Measurements from ENCODE around the gene NPY5R. TPM values are rescaled to one million over a fixed set of nuclear protein-coding genes. Genes with fewer than 3 reads are reported as not detected.

Gene NPY5R
- total and polyA plus RNA-seq, 2 of the 13 experiments (the other 11 are each of a cell fraction or from before 2014, with no cell fraction given) = not detected

GRCh38 chr4:163350672-163351071 is 7.0 kb downstream of the NPY5R start:
- H3K4me3 ChIP-seq (replicated peaks in 1 of 3; ENCODE audit: insufficient read depth in 1 of 3, low read depth in 2 of 3, low read length in 3 of 3) = no peak overlapping the region
- H2AFZ ChIP-seq (ENCODE audit: low read length) = no peak overlapping the region
- intact Hi-C loops (cut with micrococcal nuclease; ENCODE audit: unreplicated experiment) (no loop called here), in situ Hi-C loops (cut with HindIII; ENCODE audit: extremely low pct_ligation_motif_present, low pct_unique_long_range_greater_than_20kb) (no loop called here)
- H3K4me2 ChIP-seq (ENCODE audit: low read depth, low read length) = no peak overlapping the region
- H3K79me2 ChIP-seq (ENCODE audit: insufficient read depth, low read length) = no peaks in the 10 kb centered on the region
- DNase-seq (ENCODE audit: low spot score) = no peak
- no peaks in the 10 kb centered on the region for H3K27me3 ChIP-seq (ENCODE audit: control insufficient read depth in 1 of 2, insufficient read depth in 2 of 2, low read length in 2 of 2)
- BruUV-seq (replicated peaks) = no TSS peak
- H3K27ac ChIP-seq (ENCODE audit: extremely low read length, insufficient read depth, low read length) = no peak overlapping the region
- TF ChIP-seq ZNF468 (CRISPR knock-in tag; IDR thresholded peaks at IDR 0.05) = no peak
- TF ChIP-seq PTBP1 (IDR thresholded peaks at IDR 0.05; ENCODE audit: low read depth, low read length, poor library complexity, severe bottlenecking) = no peak
- TF ChIP-seq HBP1 (CRISPR knock-in tag; IDR thresholded peaks at IDR 0.05; ENCODE audit: low read depth) = no peak
- TF ChIP-seq ZNF562 (CRISPR knock-in tag; IDR thresholded peaks at IDR 0.05; ENCODE audit: borderline replicate concordance) = no peak
- no peak for TF ChIP-seq ZNF260 (CRISPR knock-in tag; IDR thresholded peaks at IDR 0.05; ENCODE audit: borderline replicate concordance, low read depth)
- no peak for TF ChIP-seq ZBTB44 (CRISPR knock-in tag; IDR thresholded peaks at IDR 0.05)
- no peak for TF ChIP-seq HOXA3 (CRISPR knock-in tag; IDR thresholded peaks at IDR 0.05)
- no peak for TF ChIP-seq TSC22D2 (CRISPR knock-in tag; IDR thresholded peaks at IDR 0.05; ENCODE audit: borderline replicate concordance)
- TF ChIP-seq, protein P1, sequence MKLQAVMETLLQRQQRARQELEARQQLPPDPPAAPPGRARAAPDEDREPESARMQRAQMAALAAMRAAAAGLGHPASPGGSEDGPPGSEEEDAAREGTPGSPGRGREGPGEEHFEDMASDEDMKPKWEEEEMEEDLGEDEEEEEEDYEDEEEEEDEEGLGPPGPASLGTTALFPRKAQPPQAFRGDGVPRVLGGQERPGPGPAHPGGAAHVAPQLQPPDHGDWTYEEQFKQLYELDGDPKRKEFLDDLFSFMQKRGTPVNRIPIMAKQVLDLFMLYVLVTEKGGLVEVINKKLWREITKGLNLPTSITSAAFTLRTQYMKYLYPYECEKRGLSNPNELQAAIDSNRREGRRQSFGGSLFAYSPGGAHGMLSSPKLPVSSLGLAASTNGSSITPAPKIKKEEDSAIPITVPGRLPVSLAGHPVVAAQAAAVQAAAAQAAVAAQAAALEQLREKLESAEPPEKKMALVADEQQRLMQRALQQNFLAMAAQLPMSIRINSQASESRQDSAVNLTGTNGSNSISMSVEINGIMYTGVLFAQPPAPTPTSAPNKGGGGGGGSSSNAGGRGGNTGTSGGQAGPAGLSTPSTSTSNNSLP (IDR thresholded peaks at IDR 0.05; ENCODE audit: low read depth, low read length) = no peak
- no peak for TF ChIP-seq ATF7-NPFF (CRISPR knock-in tag; IDR thresholded peaks at IDR 0.05; ENCODE audit: low read depth)
- TF ChIP-seq PBX2 (CRISPR knock-in tag; IDR thresholded peaks at IDR 0.05) = no peak
- TF ChIP-seq KDM4B (CRISPR knock-in tag; IDR thresholded peaks at IDR 0.05) = no peak
- no peak for TF ChIP-seq IKZF5 (CRISPR knock-in tag; IDR thresholded peaks at IDR 0.05)
- no peak for TF ChIP-seq ISX (CRISPR knock-in tag; conservative IDR thresholded peaks at IDR 0.05)
- TF ChIP-seq EZH2 (conservative IDR thresholded peaks at IDR 0.05; ENCODE audit: low read depth, low read length) = no peak
- TF ChIP-seq SMAD9 (CRISPR knock-in tag; IDR thresholded peaks at IDR 0.05) = no peak
- no peak for TF ChIP-seq DRAP1 (CRISPR knock-in tag; IDR thresholded peaks at IDR 0.05)
- no peak for TF ChIP-seq ZNF232 (CRISPR knock-in tag; IDR thresholded peaks at IDR 0.05; ENCODE audit: borderline replicate concordance)
- TF ChIP-seq NFIB (CRISPR knock-in tag; IDR thresholded peaks at IDR 0.05; ENCODE audit: borderline replicate concordance) = no peak
- no peaks in the 10 kb centered on the region for H3K9me3 ChIP-seq (ENCODE audit: low read length)
- no peak for FAIRE-seq
- no peak for ATAC-seq
- ChIA-PET CTCF (ENCODE audit: low intra/inter-chr PET ratio, low total read pairs) (no interaction called here), POLR2A (no interaction called here)
- H3K9ac ChIP-seq (ENCODE audit: insufficient read depth, low read depth, low read length) = no peak overlapping the region
- no peaks in the 10 kb centered on the region for H3K4me1 ChIP-seq (ENCODE audit: insufficient read depth, low read length)
- H3K36me3 ChIP-seq (replicated peaks in 1 of 2; ENCODE audit: control insufficient read depth in 1 of 2, insufficient read depth in 2 of 2, low read length in 2 of 2) = no peaks in the 10 kb centered on the region
- no peaks in the 10 kb centered on the region for H4K20me1 ChIP-seq (ENCODE audit: insufficient read depth, low read length)
